ENCODE data around the gene KNDC1.

DNA sequence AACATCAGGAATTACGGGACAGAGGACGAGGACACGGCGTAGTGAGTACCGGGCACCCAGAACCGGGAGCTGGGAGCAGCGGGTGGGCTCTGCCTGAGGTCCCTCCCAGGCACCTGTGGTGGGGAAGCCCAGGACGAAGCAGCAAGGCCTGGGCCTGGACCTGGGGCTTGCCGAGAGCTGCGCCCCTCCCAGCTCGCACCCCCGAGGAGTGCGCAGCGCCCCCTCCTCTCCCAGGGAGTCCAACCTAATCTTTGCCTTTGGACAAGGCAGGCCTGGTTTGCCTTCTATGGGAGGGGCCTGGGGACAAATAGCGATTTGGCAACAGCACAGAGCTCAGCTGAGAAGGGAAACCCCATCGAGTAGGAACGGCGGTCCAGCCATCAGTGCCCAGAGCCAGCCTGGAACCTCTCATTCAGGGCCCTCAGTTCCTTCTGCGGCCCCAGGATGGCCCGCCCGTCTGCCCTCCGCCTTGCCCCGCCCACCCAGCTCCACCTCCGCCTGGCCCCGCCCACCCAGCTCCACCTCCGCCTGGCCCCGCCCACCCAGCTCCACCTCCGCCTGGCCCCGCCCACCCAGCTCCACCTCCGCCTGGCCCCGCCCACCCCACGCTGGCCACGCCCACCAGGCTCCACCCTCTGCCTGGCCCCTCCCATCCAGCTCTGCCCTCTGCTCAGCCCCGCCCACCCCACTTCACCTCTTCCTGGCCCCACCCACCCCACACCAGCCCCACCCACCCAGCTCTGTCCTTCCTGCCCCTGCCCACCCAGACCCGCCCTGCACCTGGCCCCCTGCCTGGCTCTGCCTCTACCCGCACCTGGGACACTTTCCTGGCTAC is 32.5 kb upstream of the KNDC1 start:
- TF ChIP-seq, protein P1, sequence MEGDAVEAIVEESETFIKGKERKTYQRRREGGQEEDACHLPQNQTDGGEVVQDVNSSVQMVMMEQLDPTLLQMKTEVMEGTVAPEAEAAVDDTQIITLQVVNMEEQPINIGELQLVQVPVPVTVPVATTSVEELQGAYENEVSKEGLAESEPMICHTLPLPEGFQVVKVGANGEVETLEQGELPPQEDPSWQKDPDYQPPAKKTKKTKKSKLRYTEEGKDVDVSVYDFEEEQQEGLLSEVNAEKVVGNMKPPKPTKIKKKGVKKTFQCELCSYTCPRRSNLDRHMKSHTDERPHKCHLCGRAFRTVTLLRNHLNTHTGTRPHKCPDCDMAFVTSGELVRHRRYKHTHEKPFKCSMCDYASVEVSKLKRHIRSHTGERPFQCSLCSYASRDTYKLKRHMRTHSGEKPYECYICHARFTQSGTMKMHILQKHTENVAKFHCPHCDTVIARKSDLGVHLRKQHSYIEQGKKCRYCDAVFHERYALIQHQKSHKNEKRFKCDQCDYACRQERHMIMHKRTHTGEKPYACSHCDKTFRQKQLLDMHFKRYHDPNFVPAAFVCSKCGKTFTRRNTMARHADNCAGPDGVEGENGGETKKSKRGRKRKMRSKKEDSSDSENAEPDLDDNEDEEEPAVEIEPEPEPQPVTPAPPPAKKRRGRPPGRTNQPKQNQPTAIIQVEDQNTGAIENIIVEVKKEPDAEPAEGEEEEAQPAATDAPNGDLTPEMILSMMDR (IDR thresholded peaks at IDR 0.05), result no peak
- no peak for TF ChIP-seq POLR2A (IDR thresholded peaks at IDR 0.05)
